ENCODE data around the gene PIK3R4.

Gene PIK3R4

GRCh38 chr3:130662501-130662996 is 84.1 kb downstream of the PIK3R4 start:
- Histone ChIP-seq H3K4me2 (ENCODE audit: low read length) (no peak overlapping the region), H3K27me3 (ENCODE audit: control insufficient read depth, low read length) (no peaks in the 10 kb centered on the region), H3K4me3 (ENCODE audit: low read length) (no peak overlapping the region), H3K4me1 (ENCODE audit: control insufficient read depth, low read length) (no peaks in the 10 kb centered on the region), H3K9me3 (ENCODE audit: control insufficient read depth, insufficient read depth, low read length) (no peaks in the 10 kb centered on the region), H3K9me2 (replicated peaks; ENCODE audit: control insufficient read depth, low read length) (no peaks in the 10 kb centered on the region), H3F3A (ENCODE audit: control insufficient read depth, insufficient read depth) (no peaks in the 10 kb centered on the region), H3K27ac (ENCODE audit: low read depth, low read length) (no peak overlapping the region), H3K36me3 (ENCODE audit: control insufficient read depth, low read length) (no peaks in the 10 kb centered on the region), H4K20me1 (ENCODE audit: control insufficient read depth, insufficient read depth, low read depth, low read length) (no peaks in the 10 kb centered on the region), H3K79me2 (ENCODE audit: control insufficient read depth, low read length) (no peaks in the 10 kb centered on the region)
- TF ChIP-seq, protein P1, sequence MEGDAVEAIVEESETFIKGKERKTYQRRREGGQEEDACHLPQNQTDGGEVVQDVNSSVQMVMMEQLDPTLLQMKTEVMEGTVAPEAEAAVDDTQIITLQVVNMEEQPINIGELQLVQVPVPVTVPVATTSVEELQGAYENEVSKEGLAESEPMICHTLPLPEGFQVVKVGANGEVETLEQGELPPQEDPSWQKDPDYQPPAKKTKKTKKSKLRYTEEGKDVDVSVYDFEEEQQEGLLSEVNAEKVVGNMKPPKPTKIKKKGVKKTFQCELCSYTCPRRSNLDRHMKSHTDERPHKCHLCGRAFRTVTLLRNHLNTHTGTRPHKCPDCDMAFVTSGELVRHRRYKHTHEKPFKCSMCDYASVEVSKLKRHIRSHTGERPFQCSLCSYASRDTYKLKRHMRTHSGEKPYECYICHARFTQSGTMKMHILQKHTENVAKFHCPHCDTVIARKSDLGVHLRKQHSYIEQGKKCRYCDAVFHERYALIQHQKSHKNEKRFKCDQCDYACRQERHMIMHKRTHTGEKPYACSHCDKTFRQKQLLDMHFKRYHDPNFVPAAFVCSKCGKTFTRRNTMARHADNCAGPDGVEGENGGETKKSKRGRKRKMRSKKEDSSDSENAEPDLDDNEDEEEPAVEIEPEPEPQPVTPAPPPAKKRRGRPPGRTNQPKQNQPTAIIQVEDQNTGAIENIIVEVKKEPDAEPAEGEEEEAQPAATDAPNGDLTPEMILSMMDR (IDR thresholded peaks at IDR 0.05; ENCODE audit: low read depth, low read length, poor library complexity, severe bottlenecking): no peak
- TF ChIP-seq EZH2phosphoT487 (IDR thresholded peaks at IDR 0.05; ENCODE audit: borderline replicate concordance, low read length): no peak

- H3K27ac ChIP-seq (ENCODE audit: low read depth, low read length): no peak overlapping the region
These were observed 85.3 kb downstream of the PIK3R4 start for GRCh38 chr3:130661140-130661891.

DNA sequence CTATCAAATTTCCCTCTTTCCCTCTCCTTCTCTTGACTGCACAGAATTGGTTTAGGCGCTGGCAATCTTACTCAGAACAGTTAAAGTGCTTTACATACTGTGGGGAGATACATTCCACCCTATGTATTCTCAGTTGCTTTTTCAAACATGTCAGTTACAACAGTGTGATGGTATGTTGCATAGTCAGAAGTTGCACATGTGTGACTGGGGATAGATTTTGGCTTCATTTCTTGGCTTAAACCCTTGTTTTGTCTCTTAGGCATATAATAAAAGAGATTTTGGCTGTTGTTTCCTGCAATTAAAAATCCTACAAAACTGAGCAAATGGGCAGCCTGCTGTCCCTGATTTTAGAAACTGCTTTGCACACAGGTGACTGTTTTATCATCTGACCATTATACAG is 86.7 kb downstream of the PIK3R4 start:
- no peak overlapping the region for H3K4me3 ChIP-seq (ENCODE audit: low read length)
- no peaks in the 10 kb centered on the region for H3K36me3 ChIP-seq (ENCODE audit: control insufficient read depth, low read length)
- no peaks in the 10 kb centered on the region for H3F3A ChIP-seq (ENCODE audit: control insufficient read depth, insufficient read depth)
- no peak overlapping the region for H3K27ac ChIP-seq (ENCODE audit: low read depth, low read length)
- H3K9me3 ChIP-seq (ENCODE audit: control insufficient read depth, insufficient read depth, low read length): no peaks in the 10 kb centered on the region
- H3K4me2 ChIP-seq (ENCODE audit: low read length): no peak overlapping the region
- H3K79me2 ChIP-seq (ENCODE audit: control insufficient read depth, low read length): no peaks in the 10 kb centered on the region
- H4K20me1 ChIP-seq (ENCODE audit: control insufficient read depth, insufficient read depth, low read depth, low read length): no peaks in the 10 kb centered on the region
- H3K27me3 ChIP-seq (ENCODE audit: control insufficient read depth, low read length): no peaks in the 10 kb centered on the region
- no peaks in the 10 kb centered on the region for H3K9me2 ChIP-seq (replicated peaks; ENCODE audit: control insufficient read depth, low read length)
- H3K4me1 ChIP-seq (ENCODE audit: control insufficient read depth, low read length): no peaks in the 10 kb centered on the region
- no peak for TF ChIP-seq EZH2phosphoT487 (IDR thresholded peaks at IDR 0.05; ENCODE audit: borderline replicate concordance, low read length)
- TF ChIP-seq, protein P1 (IDR thresholded peaks at IDR 0.05; ENCODE audit: low read depth, low read length, poor library complexity, severe bottlenecking): no peak

More at GRCh38 chr3:130661140-130661891, 85.3 kb downstream of the PIK3R4 start:
- Histone ChIP-seq H3K4me3 (ENCODE audit: low read length) (no peak overlapping the region), H4K20me1 (ENCODE audit: control insufficient read depth, insufficient read depth, low read depth, low read length) (no peaks in the 10 kb centered on the region), H3K4me1 (ENCODE audit: control insufficient read depth, low read length) (no peaks in the 10 kb centered on the region), H3K79me2 (ENCODE audit: control insufficient read depth, low read length) (no peaks in the 10 kb centered on the region), H3K9me2 (replicated peaks; ENCODE audit: control insufficient read depth, low read length) (no peaks in the 10 kb centered on the region), H3F3A (ENCODE audit: control insufficient read depth, insufficient read depth) (no peaks in the 10 kb centered on the region), H3K27me3 (ENCODE audit: control insufficient read depth, low read length) (no peaks in the 10 kb centered on the region), H3K9me3 (ENCODE audit: control insufficient read depth, insufficient read depth, low read length) (no peaks in the 10 kb centered on the region), H3K4me2 (ENCODE audit: low read length) (no peak overlapping the region), H3K36me3 (ENCODE audit: control insufficient read depth, low read length) (no peaks in the 10 kb centered on the region)
- TF ChIP-seq, protein P1 (IDR thresholded peaks at IDR 0.05; ENCODE audit: low read depth, low read length, poor library complexity, severe bottlenecking): no peak
- no peak for TF ChIP-seq EZH2phosphoT487 (IDR thresholded peaks at IDR 0.05; ENCODE audit: borderline replicate concordance, low read length)
